GM12801 (cell line): Measurements from ENCODE around the gene SLC7A5.

Experiments
- TF ChIP-seq, protein P1 (sequence below): IDR thresholded peaks from one replicate; pipeline ENCODE4 v1.5.1; 2011; ENCODE audit warnings: control low read depth; ENCODE audit not compliant: insufficient read length; ENCODE audit errors: extremely low read depth

Gene SLC7A5

DNA sequence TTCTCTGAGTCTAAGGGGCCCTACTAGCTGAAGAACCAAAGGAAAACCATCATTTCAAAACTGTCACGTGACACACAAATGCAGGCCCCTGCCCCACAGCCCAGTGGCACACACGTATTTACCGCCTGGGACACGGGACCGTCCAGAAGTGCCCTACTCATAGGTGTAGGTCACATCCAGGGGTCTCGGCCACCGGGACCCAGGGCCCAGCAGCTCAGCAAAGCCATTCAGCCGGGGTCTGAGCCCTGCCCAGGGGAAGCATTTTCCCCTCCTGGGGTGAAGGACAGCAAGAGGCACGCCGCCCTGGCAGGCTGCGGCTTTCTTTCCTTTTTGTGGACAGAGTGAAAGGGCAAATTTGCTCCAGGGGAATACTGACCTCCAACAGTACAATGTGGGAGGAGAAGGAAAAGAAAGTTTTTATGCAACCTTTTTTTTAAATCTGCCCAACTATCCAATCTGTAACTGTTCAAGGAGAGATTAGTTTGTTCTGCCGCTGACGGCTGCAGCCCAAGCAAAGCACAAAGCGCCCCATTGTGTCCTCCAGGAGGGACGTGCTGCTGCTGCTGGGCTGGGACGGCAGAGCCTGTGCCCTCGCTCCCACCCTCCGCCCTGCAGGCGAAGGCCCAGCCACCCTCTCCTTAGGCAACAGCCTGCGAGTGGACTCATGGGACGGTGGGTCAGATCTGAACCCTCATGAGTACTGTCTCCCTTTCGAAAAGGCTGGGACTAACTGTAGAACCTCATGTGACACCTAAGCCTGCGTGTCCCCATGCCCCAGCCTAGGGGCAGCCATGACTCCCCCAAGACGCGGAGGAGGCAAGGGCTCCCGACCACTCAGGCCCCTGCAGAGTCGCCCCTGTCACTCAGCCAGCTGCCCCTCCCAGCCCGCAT is 21.3 kb downstream of the SLC7A5 start:
- TF ChIP-seq, protein P1, sequence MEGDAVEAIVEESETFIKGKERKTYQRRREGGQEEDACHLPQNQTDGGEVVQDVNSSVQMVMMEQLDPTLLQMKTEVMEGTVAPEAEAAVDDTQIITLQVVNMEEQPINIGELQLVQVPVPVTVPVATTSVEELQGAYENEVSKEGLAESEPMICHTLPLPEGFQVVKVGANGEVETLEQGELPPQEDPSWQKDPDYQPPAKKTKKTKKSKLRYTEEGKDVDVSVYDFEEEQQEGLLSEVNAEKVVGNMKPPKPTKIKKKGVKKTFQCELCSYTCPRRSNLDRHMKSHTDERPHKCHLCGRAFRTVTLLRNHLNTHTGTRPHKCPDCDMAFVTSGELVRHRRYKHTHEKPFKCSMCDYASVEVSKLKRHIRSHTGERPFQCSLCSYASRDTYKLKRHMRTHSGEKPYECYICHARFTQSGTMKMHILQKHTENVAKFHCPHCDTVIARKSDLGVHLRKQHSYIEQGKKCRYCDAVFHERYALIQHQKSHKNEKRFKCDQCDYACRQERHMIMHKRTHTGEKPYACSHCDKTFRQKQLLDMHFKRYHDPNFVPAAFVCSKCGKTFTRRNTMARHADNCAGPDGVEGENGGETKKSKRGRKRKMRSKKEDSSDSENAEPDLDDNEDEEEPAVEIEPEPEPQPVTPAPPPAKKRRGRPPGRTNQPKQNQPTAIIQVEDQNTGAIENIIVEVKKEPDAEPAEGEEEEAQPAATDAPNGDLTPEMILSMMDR: no peak

DNA sequence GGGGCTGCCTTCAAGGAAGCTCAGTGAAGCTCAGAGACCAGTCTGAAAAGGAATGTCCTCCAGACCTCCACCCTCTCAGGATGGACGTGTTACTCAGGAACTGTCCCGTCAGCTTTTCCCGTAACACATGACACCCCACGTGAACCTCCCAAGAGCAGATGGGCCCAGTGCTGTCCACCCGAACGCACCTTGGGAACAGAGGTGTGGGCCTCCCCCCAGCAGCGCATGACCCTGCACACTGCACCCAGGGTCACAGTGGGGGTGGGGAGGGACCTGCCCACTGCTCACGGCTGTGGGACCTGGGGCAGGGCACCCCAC is 21.9 kb downstream of the SLC7A5 start:
- TF ChIP-seq, protein P1: no peak

DNA sequence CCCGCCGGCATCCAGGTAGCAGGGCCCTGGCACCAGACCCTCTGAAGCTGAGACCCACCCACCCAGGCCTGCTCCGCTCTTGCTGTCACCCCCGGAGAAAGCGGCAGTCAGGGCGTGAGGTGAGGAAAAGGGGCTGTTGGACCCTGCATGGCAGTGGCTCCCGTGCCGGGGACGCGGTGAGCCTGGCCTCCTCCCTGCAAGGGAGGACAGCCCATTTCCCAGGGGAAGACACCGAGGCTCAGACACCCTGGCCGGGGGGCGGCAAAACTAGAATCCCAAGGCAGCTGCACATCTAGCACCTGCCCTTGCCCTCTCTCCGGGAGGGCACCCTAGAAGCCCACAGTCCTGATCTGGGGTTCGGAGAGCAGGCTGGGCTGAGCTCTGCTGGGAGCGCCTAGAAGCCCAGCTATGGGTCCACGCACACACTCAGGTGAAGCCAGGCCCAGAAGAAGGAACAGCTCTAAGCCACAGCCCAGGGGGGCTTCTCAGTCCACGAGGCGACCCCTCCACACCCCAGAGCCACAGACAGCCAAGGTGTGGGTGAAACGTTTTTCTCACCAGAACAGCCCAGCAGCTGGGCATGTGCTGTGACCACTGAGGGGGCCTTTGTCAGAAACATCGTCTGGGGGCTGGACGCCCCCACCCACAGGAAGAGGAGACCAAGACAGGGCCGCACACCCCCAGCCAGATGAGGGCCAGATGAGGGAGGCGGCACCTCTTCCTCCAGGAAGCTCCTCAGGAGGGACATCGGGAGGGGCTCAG is 22.4 kb downstream of the SLC7A5 start:
- TF ChIP-seq, protein P1: no peak

DNA sequence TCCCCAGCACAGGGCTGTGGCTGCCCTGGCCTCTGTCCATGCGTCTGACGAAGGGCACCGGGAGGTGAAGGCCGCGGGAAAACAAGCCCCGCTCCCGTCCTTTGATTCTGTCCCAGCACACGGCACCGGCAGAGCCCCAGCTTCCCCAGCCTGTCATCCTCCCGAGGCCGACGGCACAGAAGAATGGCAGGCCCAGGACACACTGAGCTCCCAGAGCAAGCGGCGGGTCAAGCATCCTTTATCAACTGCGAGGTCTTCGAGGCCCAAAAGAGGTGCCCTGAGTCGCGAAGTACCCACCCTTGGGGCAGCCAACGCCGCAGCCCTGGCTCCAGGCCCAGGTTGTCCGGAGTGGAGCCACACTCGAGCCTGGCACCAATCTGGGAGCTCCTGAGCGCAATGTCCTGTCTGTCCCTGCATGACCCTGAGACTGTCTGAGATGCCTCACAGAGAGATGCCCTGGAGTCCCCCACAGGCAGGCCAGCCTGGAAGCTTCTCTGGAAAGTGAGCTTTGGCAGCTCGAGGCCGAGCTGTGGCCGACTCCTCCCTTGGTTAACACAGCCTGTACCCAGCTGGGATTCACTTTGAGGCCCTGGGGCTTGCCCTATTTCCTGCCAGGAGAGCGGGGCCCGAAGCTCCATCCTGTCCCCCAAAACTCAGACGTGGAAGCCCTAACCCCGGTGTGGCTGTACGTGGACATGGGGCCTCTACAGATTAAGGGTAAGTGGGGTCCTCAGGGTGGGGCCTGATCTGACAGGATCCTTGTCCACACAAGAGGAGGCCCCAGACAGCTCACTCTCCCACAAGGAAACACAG is 23.3 kb downstream of the SLC7A5 start:
- TF ChIP-seq, protein P1: no peak

DNA sequence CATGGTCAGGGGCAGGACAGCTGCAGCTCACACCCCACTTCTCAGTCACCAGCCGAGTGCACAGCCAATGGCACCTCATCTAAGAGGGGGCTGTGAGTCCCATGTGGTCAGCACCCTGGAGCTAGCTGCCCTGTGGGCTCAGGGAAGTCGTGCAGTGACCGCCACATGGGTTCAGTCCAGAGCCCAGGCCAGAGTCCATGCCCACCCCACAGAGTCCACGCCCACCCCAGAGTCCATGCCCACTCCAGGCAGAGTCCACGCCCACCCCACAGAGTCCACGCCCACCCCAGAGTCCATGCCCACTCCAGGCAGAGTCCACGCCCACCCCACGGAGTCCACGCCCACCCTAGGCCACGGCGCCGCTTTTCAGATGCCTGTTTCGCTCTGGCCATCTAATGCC is 24.1 kb downstream of the SLC7A5 start:
- TF ChIP-seq, protein P1: no peak

DNA sequence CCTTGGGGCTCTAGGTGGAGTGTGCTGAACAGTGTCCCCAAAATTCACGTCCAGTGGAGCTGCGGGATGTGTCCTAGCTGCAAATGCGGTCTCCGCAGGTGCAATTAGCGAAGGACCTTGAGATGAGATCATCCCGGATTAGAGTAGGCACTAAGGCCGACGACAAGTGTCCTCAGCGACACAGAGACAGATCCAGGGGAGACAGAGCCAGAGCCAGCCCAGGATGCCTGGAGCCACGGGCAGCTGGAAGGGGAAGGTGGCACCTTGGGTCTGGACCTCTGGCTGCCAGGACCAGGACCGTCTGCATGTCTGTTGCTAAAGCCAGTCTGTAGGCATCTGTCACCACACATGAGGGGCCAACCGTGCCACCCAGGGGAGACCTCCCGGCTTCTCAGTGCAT is 24.5 kb downstream of the SLC7A5 start:
- TF ChIP-seq, protein P1: no peak
